Large intestine (tissue), 3 donors: Measurements from ENCODE around the gene RAB2B. TPM values are rescaled to one million over a fixed set of nuclear protein-coding genes. Genes with fewer than 3 reads are reported as not detected.

Source experiments
- DNase-seq, 2 donors: peaks; one replicate each; pipeline versions ENCODE4 v3.0.0 to v3.0.0-alpha.2; 2013
- H3K27ac ChIP-seq: one replicate; pipeline ENCODE4 v1.5.1; 2013; ENCODE audit warnings: low read length
- H3K27me3 ChIP-seq: 2 replicates; pipeline ENCODE4 v1.6.1; 2013; ENCODE audit warnings: low read length; ENCODE audit not compliant: control insufficient read depth, insufficient read depth
- H3K36me3 ChIP-seq: 2 replicates; pipeline ENCODE4 v1.6.1; 2013; ENCODE audit warnings: low read length; ENCODE audit not compliant: control insufficient read depth, insufficient read depth
- H3K4me1 ChIP-seq: one replicate; pipeline ENCODE4 v1.6.1; 2013; ENCODE audit warnings: low read length; ENCODE audit not compliant: control insufficient read depth, insufficient read depth
- H3K4me3 ChIP-seq: one replicate; pipeline ENCODE4 v1.5.1; 2013; ENCODE audit warnings: low read length
- H3K9me3 ChIP-seq: one replicate; pipeline ENCODE4 v1.6.1; 2013; ENCODE audit warnings: mild to moderate bottlenecking, low read depth, low read length, moderate library complexity; ENCODE audit not compliant: control insufficient read depth
- WGBS: methylation state at CpG from one replicate; pipeline ENCODE4 v1.1.5; 2013; ENCODE audit warnings: low lambda C conversion rate; ENCODE audit not compliant: insufficient coverage; 5-methylcytosine and 5-hydroxymethylcytosine counted together
- polyA plus RNA-seq: library from polyadenylated mRNA; unstranded; fragments of 120-200 nt; gene quantifications from one replicate; pipeline ENCODE4 v1.2.1, GENCODE V29; 2013

RAB2B gene
- polyA plus RNA-seq, 1 donor, result 31.6 TPM

- Histone ChIP-seq H3K27me3 (no peaks in the 10 kb centered on the region), H3K4me3 (peak overlapping the region; percentile 71), H3K4me1 (peaks cover 4% of the 10 kb centered on the region), H3K36me3 (no peaks in the 10 kb centered on the region), H3K27ac (peak overlapping the region; percentile 90), H3K9me3 (no peaks in the 10 kb centered on the region)
- peak; percentile 98 to 99 for DNase-seq
- 0% methylated on average over 1 of the region's 33 CpGs for WGBS
These were observed 39.5 kb downstream of the RAB2B start for GRCh38 chr14:21437063-21437901.

- Histone ChIP-seq H3K9me3 (no peaks in the 10 kb centered on the region), H3K27ac (peak overlapping the region; percentile 90), H3K36me3 (peaks cover 1% of the 10 kb centered on the region), H3K4me3 (peak overlapping the region; percentile 71), H3K27me3 (no peaks in the 10 kb centered on the region), H3K4me1 (peaks cover 4% of the 10 kb centered on the region)
- no peak for DNase-seq
- 36% methylated on average over 2 of the region's 11 CpGs for WGBS
These were observed 40.1 kb downstream of the RAB2B start for GRCh38 chr14:21436567-21437062.

GRCh38 chr14:21431126-21431525, 45.6 kb downstream of the RAB2B start:
- H3K4me1 ChIP-seq, result no peaks in the 10 kb centered on the region
- no peak for DNase-seq
- H3K36me3 ChIP-seq, result peaks cover 52% of the 10 kb centered on the region
- no peak overlapping the region for H3K27ac ChIP-seq
- no peaks in the 10 kb centered on the region for H3K9me3 ChIP-seq
- no peak overlapping the region for H3K4me3 ChIP-seq
- H3K27me3 ChIP-seq, result no peaks in the 10 kb centered on the region
- WGBS, result no CpG with 5 or more reads among the region's 2 CpGs

- no peaks in the 10 kb centered on the region for H3K4me1 ChIP-seq
- H3K27ac ChIP-seq, result no peak overlapping the region
- H3K4me3 ChIP-seq, result no peak overlapping the region
- no peak for DNase-seq
- 100% methylated on average over 2 of the region's 4 CpGs for WGBS
- peaks cover 68% of the 10 kb centered on the region for H3K36me3 ChIP-seq
- H3K9me3 ChIP-seq, result no peaks in the 10 kb centered on the region
- H3K27me3 ChIP-seq, result no peaks in the 10 kb centered on the region
These were observed 47.8 kb downstream of the RAB2B start for GRCh38 chr14:21428930-21429329.

GRCh38 chr14:21426692-21427091, 50.1 kb downstream of the RAB2B start:
- DNase-seq, result no peak
- Histone ChIP-seq H3K36me3 (peaks cover 88% of the 10 kb centered on the region), H3K27ac (no peak overlapping the region), H3K4me1 (no peaks in the 10 kb centered on the region), H3K27me3 (no peaks in the 10 kb centered on the region), H3K9me3 (no peaks in the 10 kb centered on the region), H3K4me3 (no peak overlapping the region)
- 100% methylated on average over 1 of the region's 1 CpG for WGBS

GRCh38 chr14:21419528-21419927, 57.2 kb downstream of the RAB2B start:
- no CpG with 5 or more reads among the region's 5 CpGs for WGBS
- DNase-seq, result no peak

GRCh38 chr14:21415329-21415728, 61.4 kb downstream of the RAB2B start:
- no peak for DNase-seq
- Histone ChIP-seq H3K36me3 (peaks cover 77% of the 10 kb centered on the region), H3K9me3 (no peaks in the 10 kb centered on the region), H3K27ac (no peak overlapping the region), H3K27me3 (no peaks in the 10 kb centered on the region), H3K4me1 (no peaks in the 10 kb centered on the region), H3K4me3 (no peak overlapping the region)
- 100% methylated on average over 2 of the region's 4 CpGs for WGBS

More at GRCh38 chr14:21419528-21419927, 57.2 kb downstream of the RAB2B start:
- H3K27ac ChIP-seq, result no peak overlapping the region
- H3K9me3 ChIP-seq, result no peaks in the 10 kb centered on the region
- H3K4me3 ChIP-seq, result no peak overlapping the region
- no peaks in the 10 kb centered on the region for H3K4me1 ChIP-seq
- H3K27me3 ChIP-seq, result no peaks in the 10 kb centered on the region
- H3K36me3 ChIP-seq, result peaks cover 62% of the 10 kb centered on the region

GRCh38 chr14:21414137-21414631, 62.6 kb downstream of the RAB2B start:
- Histone ChIP-seq H3K27ac (no peak overlapping the region), H3K36me3 (peaks cover 71% of the 10 kb centered on the region), H3K9me3 (no peaks in the 10 kb centered on the region), H3K4me3 (no peak overlapping the region), H3K4me1 (no peaks in the 10 kb centered on the region), H3K27me3 (no peaks in the 10 kb centered on the region)
- no CpG with 5 or more reads among the region's 1 CpG for WGBS
- no peak for DNase-seq

Other genes with a start within 250 kb of the RAB2B start
- 668 TPM for gene HNRNPC, start 207.5 kb downstream of the RAB2B start, polyA plus RNA-seq
- gene RPGRIP1, start 196.9 kb downstream of the RAB2B start, polyA plus RNA-seq, result 0.49 TPM
- gene SUPT16H, start 92.9 kb downstream of the RAB2B start, polyA plus RNA-seq, result 81.9 TPM
- 40.0 TPM for gene CHD8, start 20.8 kb downstream of the RAB2B start, polyA plus RNA-seq
- 55.2 TPM for gene TOX4, start 236 bp upstream of the RAB2B start, polyA plus RNA-seq
- 57.9 TPM for gene METTL3, start 34.4 kb upstream of the RAB2B start, polyA plus RNA-seq
- gene SALL2, start 49.4 kb upstream of the RAB2B start, polyA plus RNA-seq, result 10.2 TPM
- not detected for gene OR10G3, start 103.1 kb upstream of the RAB2B start, polyA plus RNA-seq
- gene OR10G2, start 158.0 kb upstream of the RAB2B start, polyA plus RNA-seq, result not detected
- gene OR4E2, start 176.9 kb upstream of the RAB2B start, polyA plus RNA-seq, result not detected
- gene OR4E1, start 196.9 kb upstream of the RAB2B start, polyA plus RNA-seq, result not detected